ENCODE results near the gene WNT10A. TPM values are rescaled to one million over a fixed set of nuclear protein-coding genes. Genes with fewer than 3 reads are reported as not detected.

WNT10A gene
- total and polyA plus RNA-seq, 9 of the 15 experiments (the other 6 are each of a cell fraction or from before 2014, with no cell fraction given) = not detected

GRCh38 chr2:218856167-218856895, 24.3 kb upstream of the WNT10A start:
- H3K4me2 ChIP-seq (ENCODE audit: insufficient read depth, low read length) = no peak overlapping the region
- POLR2A ChIA-PET = no interaction called here
- 2% methylated on average over 9 of the region's 12 CpGs for WGBS (ENCODE audit: insufficient coverage, low coverage, missing lambda C conversion rate)
- no peaks in the 10 kb centered on the region for H3K79me2 ChIP-seq (ENCODE audit: control insufficient read depth, insufficient read depth, low read length)
- peaks cover 4% of the 10 kb centered on the region; the same call in 1 of the 2 replicates for H4K20me1 ChIP-seq (replicated peaks; ENCODE audit: control insufficient read depth, insufficient read depth, low read length)
- H2AFZ ChIP-seq (ENCODE audit: low read depth, low read length) = no peak overlapping the region
- TF ChIP-seq ZNF318 (IDR thresholded peaks at IDR 0.05; ENCODE audit: borderline replicate concordance in 1 of 2, low read depth in 1 of 2) = no peak
- no peak for TF ChIP-seq ELK3 (CRISPR knock-in tag; IDR thresholded peaks at IDR 0.05)
- TF ChIP-seq KDM1A (IDR thresholded peaks at IDR 0.05) = peak in 1 of 2 experiments; percentile 44; a peak in 1 of 4 replicates
- no peak for TF ChIP-seq FOXJ3 (CRISPR knock-in tag; IDR thresholded peaks at IDR 0.05)
- peak; percentile 65 for TF ChIP-seq VEZF1 (CRISPR knock-in tag; IDR thresholded peaks at IDR 0.05)
- no peaks in the 10 kb centered on the region for H3K9me1 ChIP-seq (ENCODE audit: control insufficient read depth, insufficient read depth, low read length)
- CTCF ChIA-PET (ENCODE audit: low intra/inter-chr PET ratio) = no interaction called here
- BruUV-seq (replicated peaks) = no TSS peak
- H3K27ac ChIP-seq (ENCODE audit: extremely low read depth, low read depth, low read length) = no peak overlapping the region
- peaks cover 0 to 52% of the 10 kb centered on the region in 2 experiments; a peak in 4 of 5 replicates for H3K27me3 ChIP-seq (ENCODE audit: control insufficient read depth in 2 of 2, insufficient read depth in 2 of 2, low read length in 2 of 2)
- FAIRE-seq (no peak), ATAC-seq (no peak), DNase-seq (ENCODE audit: extremely low read depth in 1 of 4, low spot score in 3 of 4) (no peak)
- in situ Hi-C loops (cut with MboI) = loop anchor here (10.0 kb wide), 1 partner anchor 258 kb away; no protein-coding TSS in a partner anchor
- no peaks in the 10 kb centered on the region for H3K36me3 ChIP-seq (ENCODE audit: control insufficient read depth, insufficient read depth, low read length)
- H3K9ac ChIP-seq (ENCODE audit: insufficient read depth in 1 of 2, low read depth in 2 of 2, low read length in 2 of 2) = no peak overlapping the region
- H3K9me3 ChIP-seq (replicated peaks; ENCODE audit: control insufficient read depth, insufficient read depth, low read depth, low read length) = no peaks in the 10 kb centered on the region
- H3K4me1 ChIP-seq (replicated peaks in 1 of 2; ENCODE audit: control insufficient read depth in 2 of 2, insufficient read depth in 2 of 2, low read length in 2 of 2) = peaks cover 3 to 15% of the 10 kb centered on the region in 2 experiments; a peak in 3 of 5 replicates
- no peak overlapping the region for H3K4me3 ChIP-seq
- intact Hi-C loops (cut with micrococcal nuclease) = loop anchor here (10.0 kb wide), 1 partner anchor 298 kb away; no protein-coding TSS in a partner anchor

All from K562 (cell line).